Glomerular endothelial cell (primary cell): ENCODE results near the gene METTL15. TPM values are rescaled to one million over a fixed set of nuclear protein-coding genes. Genes with fewer than 3 reads are reported as not detected.
"Not testable (repeated sequence)": the region's sequence is repeated elsewhere in the genome, so short reads cannot be mapped to it uniquely, and the experiment has no call there.

Experiments used
- DNase-seq: peaks from one replicate; pipeline ENCODE4 v3.0.0-alpha.2; 2011; ENCODE audit warnings: low read depth, low spot score; ENCODE audit errors: extremely low read depth
- total RNA-seq: library from RNA; depleted of rRNA; stranded (reverse); fragments of >200 nt; gene quantifications from 2 replicates; pipeline ENCODE4 v1.2.3, GENCODE V29; 2015

The METTL15 gene
- total RNA-seq, 1 donor from 2014 or later: 7.7 TPM

DNA sequence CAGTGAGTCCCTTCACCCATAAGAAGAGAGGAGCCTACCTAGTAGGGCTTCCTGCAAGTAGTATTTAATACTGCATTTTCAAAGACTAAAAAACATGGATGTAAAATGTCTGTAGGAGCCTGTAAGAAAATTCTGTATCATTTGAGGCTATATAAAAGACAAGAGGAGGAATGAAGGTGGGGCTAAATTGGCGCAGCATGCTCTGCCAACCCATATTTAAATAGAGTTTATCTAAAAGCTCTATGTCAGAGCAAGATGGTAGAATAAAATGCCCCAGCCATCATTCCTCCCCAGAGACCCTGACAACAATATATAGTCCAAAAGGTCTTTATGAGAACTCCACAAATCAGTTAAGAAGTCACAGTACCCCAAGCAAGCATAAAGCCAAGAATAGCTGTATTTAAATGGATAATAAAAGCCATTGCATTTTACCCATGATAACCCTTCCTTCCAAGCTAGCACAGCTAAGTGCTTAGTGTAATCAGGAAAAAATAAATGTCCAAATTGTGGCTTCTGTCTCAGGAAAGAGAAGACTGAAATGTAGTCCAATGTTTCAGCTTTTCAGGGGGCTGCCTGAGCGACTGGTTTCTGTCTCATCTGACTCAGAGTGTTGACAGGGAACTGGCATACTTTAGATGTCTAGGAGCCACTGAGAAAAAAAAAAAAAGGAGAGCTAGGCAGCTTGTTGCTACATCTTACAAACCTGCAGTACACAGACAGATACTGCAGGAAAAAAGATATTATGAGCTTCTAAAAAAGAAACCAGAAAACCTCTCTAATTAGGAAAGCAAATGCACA is 258.6 kb downstream of the METTL15 start:
- no peak for DNase-seq

DNA sequence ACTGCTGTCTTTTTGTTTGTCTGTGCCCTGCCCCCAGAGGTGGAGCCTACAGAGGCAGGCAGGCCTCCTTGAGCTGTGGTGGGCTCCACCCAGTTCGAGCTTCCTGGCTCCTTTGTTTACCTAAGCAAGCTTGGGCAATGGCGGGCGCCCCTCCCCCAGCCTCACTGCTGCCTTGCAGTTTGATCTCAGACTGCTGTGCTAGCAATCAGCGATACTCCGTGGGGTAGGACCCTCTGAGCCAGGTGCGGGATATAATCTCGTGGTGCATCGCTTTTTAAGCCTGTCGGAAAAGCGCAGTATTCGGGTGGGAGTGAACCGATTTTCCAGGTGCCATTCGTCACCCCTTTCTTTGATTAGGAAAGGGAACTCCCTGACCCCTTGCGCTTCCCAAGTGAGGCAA is 269.9 kb downstream of the METTL15 start:
- DNase-seq: not testable (repeated sequence)

Other genes with a start within 250 kb of the METTL15 start
- 3.1 and 3.4 TPM in 2 replicates for gene KIF18A, start 232 bp upstream of the METTL15 start, total RNA-seq